ENCODE data around the gene ANKRD33B. TPM values are rescaled to one million over a fixed set of nuclear protein-coding genes. Genes with fewer than 3 reads are reported as not detected.

ANKRD33B gene
- total and polyA plus RNA-seq, 9 of the 15 experiments (the other 6 are each of a cell fraction or from before 2014, with no cell fraction given), result 0.10 to 1.7 (median 0.40) TPM

DNA sequence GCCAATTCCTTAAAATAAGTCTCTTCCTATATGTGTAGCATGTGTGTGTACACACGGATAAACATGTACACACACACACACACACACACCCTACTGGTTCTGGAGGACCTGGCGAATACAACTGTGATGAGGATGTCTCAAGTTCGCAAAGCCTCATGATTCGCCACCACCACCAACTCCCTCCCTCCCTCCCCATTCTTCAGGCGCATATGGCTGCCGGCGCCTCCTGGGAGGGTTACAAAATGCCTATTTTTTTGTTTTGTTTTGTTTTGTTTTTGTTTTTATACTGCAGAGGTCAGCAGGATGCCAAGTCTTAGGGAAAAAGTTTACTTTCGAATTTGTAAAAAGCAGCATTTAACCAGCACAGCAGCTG lies 109.1 kb downstream of the ANKRD33B start:
- in situ Hi-C loops (cut with MboI), result no loop called here
- H2AFZ ChIP-seq (ENCODE audit: low read depth, low read length), result no peak overlapping the region
- 7% methylated on average over 8 of the region's 8 CpGs for WGBS (ENCODE audit: insufficient coverage, low coverage, missing lambda C conversion rate)
- TF ChIP-seq ZC3H8 (IDR thresholded peaks at IDR 0.05), result no peak
- TF ChIP-seq, protein P1, sequence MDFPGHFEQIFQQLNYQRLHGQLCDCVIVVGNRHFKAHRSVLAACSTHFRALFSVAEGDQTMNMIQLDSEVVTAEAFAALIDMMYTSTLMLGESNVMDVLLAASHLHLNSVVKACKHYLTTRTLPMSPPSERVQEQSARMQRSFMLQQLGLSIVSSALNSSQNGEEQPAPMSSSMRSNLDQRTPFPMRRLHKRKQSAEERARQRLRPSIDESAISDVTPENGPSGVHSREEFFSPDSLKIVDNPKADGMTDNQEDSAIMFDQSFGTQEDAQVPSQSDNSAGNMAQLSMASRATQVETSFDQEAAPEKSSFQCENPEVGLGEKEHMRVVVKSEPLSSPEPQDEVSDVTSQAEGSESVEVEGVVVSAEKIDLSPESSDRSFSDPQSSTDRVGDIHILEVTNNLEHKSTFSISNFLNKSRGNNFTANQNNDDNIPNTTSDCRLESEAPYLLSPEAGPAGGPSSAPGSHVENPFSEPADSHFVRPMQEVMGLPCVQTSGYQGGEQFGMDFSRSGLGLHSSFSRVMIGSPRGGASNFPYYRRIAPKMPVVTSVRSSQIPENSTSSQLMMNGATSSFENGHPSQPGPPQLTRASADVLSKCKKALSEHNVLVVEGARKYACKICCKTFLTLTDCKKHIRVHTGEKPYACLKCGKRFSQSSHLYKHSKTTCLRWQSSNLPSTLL (IDR thresholded peaks at IDR 0.05), result no peak
- TF ChIP-seq ELF1 (tag; IDR thresholded peaks at IDR 0.05), result 0 out of 2 replicates have a peak, but pooled peaks have one; percentile 1
- no peak for TF ChIP-seq NEUROD1 (IDR thresholded peaks at IDR 0.05; ENCODE audit: borderline replicate concordance, low read depth, low read length, partially characterized antibody)
- TF ChIP-seq ZBTB7A (IDR thresholded peaks at IDR 0.05; ENCODE audit: borderline replicate concordance, control insufficient read depth, low read depth, low read length), result no peak
- peaks cover 11% of the 10 kb centered on the region; the same call in 1 of the 2 replicates for H4K20me1 ChIP-seq (replicated peaks; ENCODE audit: control insufficient read depth, insufficient read depth, low read length)
- no TSS peak for BruUV-seq (replicated peaks)
- no peak overlapping the region for H3K4me3 ChIP-seq
- H3K36me3 ChIP-seq (ENCODE audit: control insufficient read depth, insufficient read depth, low read length), result peaks cover 3% of the 10 kb centered on the region; the same call in 1 of the 3 replicates
- H3K79me2 ChIP-seq (ENCODE audit: control insufficient read depth, insufficient read depth, low read length), result no peaks in the 10 kb centered on the region
- no peaks in the 10 kb centered on the region for H3K9me1 ChIP-seq (ENCODE audit: control insufficient read depth, insufficient read depth, low read length)
- H3K27me3 ChIP-seq (ENCODE audit: control insufficient read depth in 2 of 2, insufficient read depth in 2 of 2, low read length in 2 of 2), result peaks cover 11 to 27% of the 10 kb centered on the region in 2 experiments
- no peaks in the 10 kb centered on the region; a peak in 1 of 5 replicates for H3K4me1 ChIP-seq (replicated peaks in 1 of 2; ENCODE audit: control insufficient read depth in 2 of 2, insufficient read depth in 2 of 2, low read length in 2 of 2)
- no peak overlapping the region for H3K27ac ChIP-seq (ENCODE audit: extremely low read depth, low read depth, low read length)
- H3K9ac ChIP-seq (ENCODE audit: insufficient read depth in 1 of 2, low read depth in 2 of 2, low read length in 2 of 2), result no peak overlapping the region
- H3K4me2 ChIP-seq (ENCODE audit: insufficient read depth, low read length), result no peak overlapping the region; the same call in 1 of the 2 replicates
- peak; percentile 17; the same call in 1 of the 3 replicates for ATAC-seq
- no peak for FAIRE-seq
- CTCF ChIA-PET (ENCODE audit: low intra/inter-chr PET ratio), result no interaction called here
- intact Hi-C loops (cut with micrococcal nuclease), result no loop called here
- DNase-seq (ENCODE audit: extremely low read depth in 1 of 4, low spot score in 3 of 4), result no peak
- H3K9me3 ChIP-seq (replicated peaks; ENCODE audit: control insufficient read depth, insufficient read depth, low read depth, low read length), result no peaks in the 10 kb centered on the region
- POLR2A ChIA-PET, result no interaction called here

Measured in K562 (cell line).